Sigmoid colon (tissue), 4 donors: ENCODE results near the gene SDE2.

Experiments
- CTCF ChIP-seq, 4 experiments: fragments of 450-650 bp in 3 of 4; fragments of 200-600 bp in 1 of 4; IDR thresholded peaks; one replicate each; pipeline ENCODE4 v1.5.1; 2016 to 2019; ENCODE audit warnings: antibody characterized with exemption in 4 of 4, mild to moderate bottlenecking in 3 of 4, moderate library complexity in 2 of 4
- POLR2A ChIP-seq, 2 donors: fragments of 450-650 bp; IDR thresholded peaks; one replicate each; pipeline ENCODE4 v1.6.1; 2016; ENCODE audit warnings: antibody characterized with exemption in 2 of 2, mild to moderate bottlenecking in 2 of 2, moderate library complexity in 2 of 2
- POLR2AphosphoS5 ChIP-seq, 4 donors: sonication (generic); formaldehyde crosslinking; IDR thresholded peaks; one replicate each; pipeline ENCODE4 v1.6.1; 2017; ENCODE audit warnings: antibody characterized with exemption in 4 of 4

- TF ChIP-seq POLR2AphosphoS5 (IDR thresholded peaks at IDR 0.05) (no peak), POLR2A (IDR thresholded peaks at IDR 0.05) (no peak), CTCF (IDR thresholded peaks at IDR 0.05) (no peak)
Measured at GRCh38 chr1:226047495-226047894, 48.4 kb upstream of the SDE2 start.
